Panc1 (cell line): Measurements from ENCODE around the gene CNNM2.
"Not testable (repeated sequence)": the region's sequence is repeated elsewhere in the genome, so short reads cannot be mapped to it uniquely, and the experiment has no call there.

Experiments used
- POLR2AphosphoS5 ChIP-seq: IDR thresholded peaks from 2 replicates; pipeline ENCODE4 v1.6.1; 2012; ENCODE audit warnings: mild to moderate bottlenecking, low read depth, low read length, moderate library complexity
- SIN3A ChIP-seq: IDR thresholded peaks from 2 replicates; pipeline ENCODE4 v1.6.1; 2012; ENCODE audit warnings: low read depth, mild to moderate bottlenecking, low read length, moderate library complexity, borderline replicate concordance; ENCODE audit not compliant: insufficient read depth
- TF ChIP-seq, protein P1 (sequence below): fragments of 450-650 bp; IDR thresholded peaks from 2 replicates; pipeline ENCODE4 v1.5.1; 2017; ENCODE audit warnings: mild to moderate bottlenecking

DNA sequence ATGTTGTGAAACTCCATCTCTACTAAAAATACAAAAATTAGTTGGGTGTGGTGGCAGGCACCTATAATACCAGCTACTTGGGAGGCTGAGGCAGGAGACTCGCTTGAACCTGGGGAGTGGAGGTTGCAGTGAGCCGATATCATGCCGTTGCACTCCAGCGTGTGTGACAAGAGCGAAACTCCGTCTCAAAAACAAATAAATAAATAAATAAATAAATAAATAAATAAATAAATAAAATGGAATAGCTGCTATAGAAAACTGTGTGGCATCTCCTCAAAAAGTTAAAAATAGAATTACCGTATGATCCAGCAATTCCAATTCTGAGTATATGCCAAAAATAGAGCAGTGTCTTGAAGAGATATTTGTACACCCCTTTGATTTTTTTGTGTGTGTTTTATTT, 82.0 kb downstream of the CNNM2 start:
- TF ChIP-seq, protein P1, sequence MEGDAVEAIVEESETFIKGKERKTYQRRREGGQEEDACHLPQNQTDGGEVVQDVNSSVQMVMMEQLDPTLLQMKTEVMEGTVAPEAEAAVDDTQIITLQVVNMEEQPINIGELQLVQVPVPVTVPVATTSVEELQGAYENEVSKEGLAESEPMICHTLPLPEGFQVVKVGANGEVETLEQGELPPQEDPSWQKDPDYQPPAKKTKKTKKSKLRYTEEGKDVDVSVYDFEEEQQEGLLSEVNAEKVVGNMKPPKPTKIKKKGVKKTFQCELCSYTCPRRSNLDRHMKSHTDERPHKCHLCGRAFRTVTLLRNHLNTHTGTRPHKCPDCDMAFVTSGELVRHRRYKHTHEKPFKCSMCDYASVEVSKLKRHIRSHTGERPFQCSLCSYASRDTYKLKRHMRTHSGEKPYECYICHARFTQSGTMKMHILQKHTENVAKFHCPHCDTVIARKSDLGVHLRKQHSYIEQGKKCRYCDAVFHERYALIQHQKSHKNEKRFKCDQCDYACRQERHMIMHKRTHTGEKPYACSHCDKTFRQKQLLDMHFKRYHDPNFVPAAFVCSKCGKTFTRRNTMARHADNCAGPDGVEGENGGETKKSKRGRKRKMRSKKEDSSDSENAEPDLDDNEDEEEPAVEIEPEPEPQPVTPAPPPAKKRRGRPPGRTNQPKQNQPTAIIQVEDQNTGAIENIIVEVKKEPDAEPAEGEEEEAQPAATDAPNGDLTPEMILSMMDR, result not testable (repeated sequence)
- not testable (repeated sequence) for TF ChIP-seq POLR2AphosphoS5, SIN3A
